Ascending aorta (tissue), 2 donors: ENCODE data around the gene FBXO15. TPM values are rescaled to one million over a fixed set of nuclear protein-coding genes. Genes with fewer than 3 reads are reported as not detected.

Experiments
- DNase-seq, 2 donors: peaks; one replicate each; pipeline ENCODE4 v3.0.0-alpha.2; 2019; ENCODE audit warnings: low spot score in 2 of 2
- H3K27ac ChIP-seq, 2 donors: fragments of 200-600 bp; sonication (generic); one replicate each; pipeline ENCODE4 v1.5.1; 2016 to 2017; ENCODE audit warnings: mild to moderate bottlenecking in 1 of 2
- H3K27me3 ChIP-seq: fragments of 200-600 bp; sonication (generic); one replicate; pipeline ENCODE4 v1.5.1; 2017
- H3K36me3 ChIP-seq, 2 donors: fragments of 200-600 bp; sonication (generic); one replicate each; pipeline ENCODE4 v1.5.1; 2016
- H3K4me1 ChIP-seq, 2 donors: fragments of 200-600 bp; sonication (generic); one replicate each; pipeline ENCODE4 v1.5.1; 2016 to 2017; ENCODE audit warnings: mild to moderate bottlenecking in 1 of 2
- H3K4me3 ChIP-seq, 2 donors: fragments of 200-600 bp; sonication (generic); one replicate each; pipeline ENCODE4 v1.5.1; 2016 to 2017; ENCODE audit warnings: mild to moderate bottlenecking in 1 of 2
- H3K9me3 ChIP-seq, 2 donors: fragments of 200-600 bp; sonication (generic); one replicate each; pipeline ENCODE4 v1.5.1; 2016
- intact Hi-C: fragments of 100-400 bp; cut with DNase I; formaldehyde crosslinking; loops from one replicate; pipeline ENCODE4 v1.15.1; 2023
- total RNA-seq: library from RNA; depleted of rRNA; stranded (reverse); fragments of >200 nt; gene quantifications from one replicate; pipeline ENCODE4 v1.1.0, GENCODE V29; 2016
- TF ChIP-seq, protein P1 (sequence below), 3 experiments: fragments of 200-600 bp in 2 of 3; fragments of 450-650 bp in 1 of 3; sonication (generic) in 2 of 3; IDR thresholded peaks; one replicate each; pipeline ENCODE4 v1.5.1; 2016 to 2019; ENCODE audit warnings: antibody characterized with exemption in 3 of 3, mild to moderate bottlenecking in 1 of 3, moderate library complexity in 1 of 3

FBXO15 gene
- total RNA-seq, 1 donor from 2014 or later, result not detected

DNA sequence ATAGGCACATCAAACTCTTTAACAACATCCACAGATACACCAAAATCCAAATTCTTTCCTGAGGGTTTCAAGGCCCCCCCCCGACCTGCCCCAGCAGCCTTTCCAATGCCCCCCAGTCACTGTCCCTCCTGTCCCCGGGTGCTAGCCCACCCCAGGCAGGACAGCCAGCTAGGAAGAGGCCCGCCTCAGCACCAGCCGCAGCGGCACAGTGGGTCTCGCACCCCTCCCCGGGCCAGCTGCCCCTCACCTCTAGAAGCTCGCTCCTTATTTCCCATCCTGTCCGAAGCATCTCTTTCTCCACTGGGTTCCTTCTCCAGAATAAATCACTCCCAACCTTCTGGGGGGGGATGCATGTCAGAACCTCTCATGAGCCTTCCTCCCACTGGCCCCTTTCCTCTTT, 69.4 kb downstream of the FBXO15 start:
- intact Hi-C loops, result no loop called here
- no peak overlapping the region for H3K27ac ChIP-seq
- DNase-seq, result no peak
- no peak overlapping the region for H3K4me3 ChIP-seq
- no peaks in the 10 kb centered on the region for H3K4me1 ChIP-seq
- H3K27me3 ChIP-seq, result no peaks in the 10 kb centered on the region
- no peaks in the 10 kb centered on the region for H3K9me3 ChIP-seq
- H3K36me3 ChIP-seq, result no peaks in the 10 kb centered on the region
- TF ChIP-seq, protein P1, sequence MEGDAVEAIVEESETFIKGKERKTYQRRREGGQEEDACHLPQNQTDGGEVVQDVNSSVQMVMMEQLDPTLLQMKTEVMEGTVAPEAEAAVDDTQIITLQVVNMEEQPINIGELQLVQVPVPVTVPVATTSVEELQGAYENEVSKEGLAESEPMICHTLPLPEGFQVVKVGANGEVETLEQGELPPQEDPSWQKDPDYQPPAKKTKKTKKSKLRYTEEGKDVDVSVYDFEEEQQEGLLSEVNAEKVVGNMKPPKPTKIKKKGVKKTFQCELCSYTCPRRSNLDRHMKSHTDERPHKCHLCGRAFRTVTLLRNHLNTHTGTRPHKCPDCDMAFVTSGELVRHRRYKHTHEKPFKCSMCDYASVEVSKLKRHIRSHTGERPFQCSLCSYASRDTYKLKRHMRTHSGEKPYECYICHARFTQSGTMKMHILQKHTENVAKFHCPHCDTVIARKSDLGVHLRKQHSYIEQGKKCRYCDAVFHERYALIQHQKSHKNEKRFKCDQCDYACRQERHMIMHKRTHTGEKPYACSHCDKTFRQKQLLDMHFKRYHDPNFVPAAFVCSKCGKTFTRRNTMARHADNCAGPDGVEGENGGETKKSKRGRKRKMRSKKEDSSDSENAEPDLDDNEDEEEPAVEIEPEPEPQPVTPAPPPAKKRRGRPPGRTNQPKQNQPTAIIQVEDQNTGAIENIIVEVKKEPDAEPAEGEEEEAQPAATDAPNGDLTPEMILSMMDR (IDR thresholded peaks at IDR 0.05), result no peak

DNA sequence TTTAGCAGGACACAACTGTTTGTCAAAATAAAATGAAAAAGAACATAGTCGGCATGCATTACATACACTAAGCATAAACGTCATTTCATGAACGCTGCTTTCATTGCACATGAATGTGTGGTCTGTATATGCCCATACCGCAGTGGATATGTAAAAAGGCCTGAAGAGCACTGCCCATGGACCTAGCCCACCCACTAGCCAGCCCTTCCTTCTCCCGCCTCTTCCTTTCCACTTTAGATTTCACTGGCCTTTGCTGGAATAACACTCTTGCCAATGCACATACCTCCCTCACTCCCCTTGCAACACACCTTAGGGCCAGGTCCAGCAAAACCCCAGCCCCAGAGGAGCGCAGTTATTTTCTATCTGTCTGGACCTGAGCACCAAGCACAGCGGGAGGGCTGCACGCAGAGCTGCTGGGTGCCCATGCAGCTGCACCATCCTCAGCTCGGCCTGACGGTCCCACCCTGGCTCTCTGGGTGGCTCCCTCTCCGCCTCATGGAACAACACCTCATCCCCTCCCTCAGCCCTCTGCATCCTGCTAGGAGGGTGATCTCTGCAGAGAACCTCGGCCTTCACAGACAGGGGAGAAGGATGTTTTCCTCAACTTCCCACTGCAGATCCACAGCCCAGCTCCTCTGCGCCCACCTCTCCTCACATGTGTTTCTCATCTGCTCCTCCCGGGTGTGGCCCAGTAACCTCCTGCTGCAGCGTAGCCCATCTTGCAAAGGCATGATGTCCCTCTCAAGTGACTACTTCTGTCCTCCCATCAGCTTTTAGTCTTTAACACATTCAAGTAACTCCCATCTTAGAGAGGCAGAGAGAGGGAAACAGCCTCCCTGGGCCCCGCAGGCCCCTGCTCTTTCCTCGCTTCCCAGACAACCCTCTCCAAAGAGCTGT, 72.7 kb downstream of the FBXO15 start:
- intact Hi-C loops, result no loop called here
- no peaks in the 10 kb centered on the region for H3K27me3 ChIP-seq
- H3K9me3 ChIP-seq, result no peaks in the 10 kb centered on the region
- no peak for DNase-seq
- no peaks in the 10 kb centered on the region for H3K36me3 ChIP-seq
- no peak overlapping the region for H3K4me3 ChIP-seq
- TF ChIP-seq, protein P1 (IDR thresholded peaks at IDR 0.05), result no peak
- H3K27ac ChIP-seq, result no peak overlapping the region
- no peaks in the 10 kb centered on the region for H3K4me1 ChIP-seq

DNA sequence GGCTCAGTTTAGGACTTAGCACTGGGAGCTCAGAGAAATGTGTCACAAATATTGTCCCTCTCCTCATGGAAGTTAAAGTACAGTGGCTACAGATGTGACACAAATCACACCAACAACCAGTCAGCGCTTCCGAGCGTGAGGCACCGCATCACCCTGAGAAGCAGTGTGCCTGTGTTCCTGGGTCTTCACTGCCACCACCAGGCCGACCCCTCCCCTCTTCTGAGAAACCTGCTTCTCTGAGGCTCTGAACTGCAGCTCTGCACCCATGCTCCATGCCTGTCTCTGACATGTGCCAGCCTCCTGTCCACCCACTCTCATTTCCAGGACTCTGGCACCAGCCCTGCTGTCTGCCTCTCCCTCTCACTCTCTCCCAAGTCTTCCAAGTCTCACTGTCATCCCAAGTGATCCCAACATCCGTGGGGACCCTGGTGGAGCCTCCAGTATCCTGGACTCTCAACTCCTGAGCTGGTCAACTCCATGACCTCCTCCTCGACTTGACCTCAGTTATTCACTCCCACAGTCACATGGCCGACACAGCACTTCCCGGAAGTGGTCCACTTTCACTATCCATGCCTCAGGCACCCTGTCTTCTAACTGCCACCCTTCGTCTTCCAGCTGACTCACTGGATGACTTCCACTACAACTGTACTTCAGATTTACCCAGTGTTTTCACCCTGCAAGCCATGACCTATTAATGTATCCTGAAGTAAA, 73.5 kb downstream of the FBXO15 start:
- Histone ChIP-seq H3K4me3 (no peak overlapping the region), H3K4me1 (no peaks in the 10 kb centered on the region), H3K36me3 (no peaks in the 10 kb centered on the region), H3K27me3 (no peaks in the 10 kb centered on the region), H3K27ac (no peak overlapping the region), H3K9me3 (no peaks in the 10 kb centered on the region)
- TF ChIP-seq, protein P1 (IDR thresholded peaks at IDR 0.05), result no peak
- intact Hi-C loops, result no loop called here
- DNase-seq, result no peak

DNA sequence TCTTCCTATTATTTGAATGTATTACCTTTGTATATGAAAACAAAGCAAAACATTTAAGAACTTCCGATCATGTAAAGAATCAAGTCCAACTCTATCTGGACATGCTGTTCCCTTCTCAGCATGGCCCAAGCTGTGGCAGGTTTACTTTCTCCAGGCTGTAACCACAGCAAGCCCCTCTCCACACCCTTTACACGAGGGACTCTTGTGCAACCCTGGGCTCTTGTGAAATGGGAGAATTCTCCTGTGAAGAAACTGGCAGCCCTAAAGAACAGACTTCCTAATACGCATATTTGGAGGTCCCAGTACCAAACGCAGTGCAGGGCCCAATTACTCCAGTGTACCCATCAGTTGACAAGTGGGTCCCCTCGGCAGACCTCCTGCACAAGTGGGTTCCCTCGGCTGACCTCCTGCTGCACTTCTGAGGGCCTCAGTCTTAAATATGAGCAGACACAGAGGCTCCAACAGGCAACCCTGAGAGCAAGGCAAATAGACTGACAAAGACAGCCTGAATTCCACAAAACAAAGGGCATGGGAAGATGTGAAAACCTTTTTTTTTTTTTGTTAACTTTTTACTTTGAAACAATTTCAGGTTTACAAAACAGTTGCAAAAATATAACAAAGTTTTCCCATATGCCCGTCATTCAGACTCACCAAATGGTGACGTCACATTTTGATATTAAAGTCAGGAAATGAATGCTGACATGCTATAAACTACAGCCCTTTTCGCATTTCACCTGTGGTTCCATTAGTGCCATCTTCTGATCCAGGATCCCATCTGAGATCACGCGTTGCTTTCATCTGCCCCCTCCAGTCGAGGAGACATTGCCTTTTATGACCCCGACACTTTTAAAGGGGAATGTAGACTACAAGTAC, 78.2 kb downstream of the FBXO15 start:
- no peaks in the 10 kb centered on the region for H3K27me3 ChIP-seq
- H3K27ac ChIP-seq, result no peak overlapping the region
- H3K4me1 ChIP-seq, result no peaks in the 10 kb centered on the region
- no peak overlapping the region for H3K4me3 ChIP-seq
- TF ChIP-seq, protein P1 (IDR thresholded peaks at IDR 0.05), result no peak
- DNase-seq, result no peak
- no peaks in the 10 kb centered on the region for H3K9me3 ChIP-seq
- intact Hi-C loops, result no loop called here
- no peaks in the 10 kb centered on the region for H3K36me3 ChIP-seq

DNA sequence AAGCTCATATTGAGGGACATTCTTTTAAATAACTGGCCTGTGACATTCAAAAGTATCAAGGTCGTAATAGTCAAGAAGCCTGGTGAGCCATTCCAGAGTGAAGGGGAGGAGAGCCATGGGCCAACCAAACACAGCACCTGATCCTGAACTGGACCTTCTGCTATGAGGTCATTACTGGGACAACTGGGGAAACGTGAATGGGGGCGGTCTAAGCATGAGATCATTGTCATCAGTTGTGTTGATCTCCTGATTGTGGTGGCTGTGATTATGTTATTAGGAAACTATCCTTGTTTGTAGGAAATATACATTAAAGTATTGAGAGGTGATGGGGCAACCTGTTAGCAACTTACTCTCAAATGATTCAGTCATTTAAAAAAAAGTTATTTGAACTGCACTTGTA, 79.3 kb downstream of the FBXO15 start:
- Histone ChIP-seq H3K4me1 (no peaks in the 10 kb centered on the region), H3K9me3 (no peaks in the 10 kb centered on the region), H3K4me3 (no peak overlapping the region), H3K27me3 (no peaks in the 10 kb centered on the region), H3K36me3 (no peaks in the 10 kb centered on the region), H3K27ac (no peak overlapping the region)
- DNase-seq, result no peak
- TF ChIP-seq, protein P1 (IDR thresholded peaks at IDR 0.05), result no peak
- intact Hi-C loops, result no loop called here
